Retinal pigment epithelial cell (primary cell): Measurements from ENCODE around the gene CLEC18A.

Experiments
- DNase-seq: peaks from one replicate; pipeline ENCODE4 v3.0.0-alpha.2; 2010; ENCODE audit warnings: low read depth
- H3K4me3 ChIP-seq: 2 replicates; pipeline ENCODE4 v1.5.1; 2011; ENCODE audit warnings: mild to moderate bottlenecking, low read length, control low read depth, moderate library complexity
- TF ChIP-seq, protein P1 (sequence below): conservative IDR thresholded peaks from 2 replicates; pipeline ENCODE4 v1.5.1; 2011; ENCODE audit warnings: low read depth, low read length, control low read depth, inconsistent platforms

Gene CLEC18A

DNA sequence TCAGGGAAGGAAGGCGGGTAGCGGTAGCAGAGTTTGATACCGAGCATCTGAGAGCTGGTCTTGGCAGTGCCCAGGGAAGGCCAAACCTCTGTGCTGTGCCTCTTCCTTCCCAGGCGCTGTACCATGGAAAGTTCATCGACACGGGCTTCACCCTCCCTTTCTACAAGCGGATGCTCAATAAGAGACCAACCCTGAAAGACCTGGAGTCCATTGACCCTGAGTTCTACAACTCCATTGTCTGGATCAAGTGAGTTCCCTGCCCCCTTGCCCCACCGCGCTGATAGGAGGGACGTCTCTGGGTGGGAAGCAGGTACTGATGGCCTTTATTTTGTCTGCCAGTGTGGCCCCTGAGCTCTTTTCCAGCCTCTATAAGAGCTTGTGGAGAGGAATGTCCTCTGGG lies 15.4 kb upstream of the CLEC18A start:
- H3K4me3 ChIP-seq = no peak overlapping the region
- no peak for DNase-seq
- TF ChIP-seq, protein P1, sequence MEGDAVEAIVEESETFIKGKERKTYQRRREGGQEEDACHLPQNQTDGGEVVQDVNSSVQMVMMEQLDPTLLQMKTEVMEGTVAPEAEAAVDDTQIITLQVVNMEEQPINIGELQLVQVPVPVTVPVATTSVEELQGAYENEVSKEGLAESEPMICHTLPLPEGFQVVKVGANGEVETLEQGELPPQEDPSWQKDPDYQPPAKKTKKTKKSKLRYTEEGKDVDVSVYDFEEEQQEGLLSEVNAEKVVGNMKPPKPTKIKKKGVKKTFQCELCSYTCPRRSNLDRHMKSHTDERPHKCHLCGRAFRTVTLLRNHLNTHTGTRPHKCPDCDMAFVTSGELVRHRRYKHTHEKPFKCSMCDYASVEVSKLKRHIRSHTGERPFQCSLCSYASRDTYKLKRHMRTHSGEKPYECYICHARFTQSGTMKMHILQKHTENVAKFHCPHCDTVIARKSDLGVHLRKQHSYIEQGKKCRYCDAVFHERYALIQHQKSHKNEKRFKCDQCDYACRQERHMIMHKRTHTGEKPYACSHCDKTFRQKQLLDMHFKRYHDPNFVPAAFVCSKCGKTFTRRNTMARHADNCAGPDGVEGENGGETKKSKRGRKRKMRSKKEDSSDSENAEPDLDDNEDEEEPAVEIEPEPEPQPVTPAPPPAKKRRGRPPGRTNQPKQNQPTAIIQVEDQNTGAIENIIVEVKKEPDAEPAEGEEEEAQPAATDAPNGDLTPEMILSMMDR = no peak

DNA sequence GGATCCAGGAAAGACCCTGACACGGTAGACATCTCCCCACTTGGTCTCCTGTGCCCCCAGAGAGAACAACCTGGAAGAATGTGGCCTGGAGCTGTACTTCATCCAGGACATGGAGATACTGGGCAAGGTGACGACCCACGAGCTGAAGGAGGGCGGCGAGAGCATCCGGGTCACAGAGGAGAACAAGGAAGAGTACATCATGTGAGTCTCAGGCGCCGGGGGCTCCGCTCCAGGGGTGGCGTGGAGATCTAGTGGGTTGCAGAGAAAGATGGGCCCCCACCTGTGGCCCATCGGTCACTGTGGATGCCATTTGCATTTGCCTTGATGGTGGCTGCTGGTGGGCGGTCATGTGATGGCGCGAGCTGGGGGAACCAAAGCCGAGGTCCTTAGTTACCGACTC lies 14.9 kb upstream of the CLEC18A start:
- no peak for DNase-seq
- TF ChIP-seq, protein P1 = no peak
- no peak overlapping the region for H3K4me3 ChIP-seq

DNA sequence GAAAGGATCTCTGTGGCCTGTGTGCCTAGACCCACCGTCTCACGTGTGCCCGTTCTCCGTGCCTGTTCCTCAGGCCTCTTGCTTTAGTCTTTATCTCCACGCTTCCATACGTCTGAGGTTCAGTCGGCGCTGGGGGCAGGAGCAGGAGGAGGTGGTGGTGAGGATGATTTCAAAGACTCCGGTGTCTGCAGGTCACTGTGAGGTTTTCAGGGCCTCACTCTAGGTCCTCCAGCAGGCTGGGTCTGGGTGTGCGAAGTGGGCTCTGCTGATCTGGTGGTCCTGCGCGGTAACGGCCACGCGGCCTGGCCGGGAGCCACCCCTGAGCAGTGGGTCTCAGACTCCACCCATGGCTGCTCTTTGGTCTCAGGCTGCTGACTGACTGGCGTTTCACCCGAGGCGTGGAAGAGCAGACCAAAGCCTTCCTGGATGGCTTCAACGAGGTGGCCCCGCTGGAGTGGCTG lies 14.4 kb upstream of the CLEC18A start:
- no peak overlapping the region for H3K4me3 ChIP-seq
- TF ChIP-seq, protein P1 = no peak
- no peak for DNase-seq

DNA sequence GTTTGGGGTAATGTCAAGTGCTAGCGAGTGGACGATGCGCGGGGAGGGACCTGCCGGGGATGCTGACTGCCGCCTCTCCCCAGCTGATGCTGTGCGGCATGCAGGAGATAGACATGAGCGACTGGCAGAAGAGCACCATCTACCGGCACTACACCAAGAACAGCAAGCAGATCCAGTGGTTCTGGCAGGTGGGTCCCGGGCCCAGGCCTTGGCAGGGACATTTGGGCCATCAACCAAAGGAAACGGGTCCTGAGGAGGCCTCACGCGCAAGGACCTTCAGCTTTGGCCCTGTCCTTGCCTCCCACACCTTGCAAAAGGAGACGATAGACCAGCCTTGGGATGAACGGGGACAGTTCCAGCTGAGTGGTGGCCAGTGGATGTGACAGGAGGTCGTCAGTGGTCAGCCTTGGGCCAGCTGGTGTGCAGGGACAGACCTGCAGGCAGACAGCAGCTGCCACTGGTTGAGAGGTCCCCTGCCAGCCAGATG lies 13.6 kb upstream of the CLEC18A start:
- TF ChIP-seq, protein P1 = peak; percentile 31
- no peak overlapping the region for H3K4me3 ChIP-seq
- no peak for DNase-seq

DNA sequence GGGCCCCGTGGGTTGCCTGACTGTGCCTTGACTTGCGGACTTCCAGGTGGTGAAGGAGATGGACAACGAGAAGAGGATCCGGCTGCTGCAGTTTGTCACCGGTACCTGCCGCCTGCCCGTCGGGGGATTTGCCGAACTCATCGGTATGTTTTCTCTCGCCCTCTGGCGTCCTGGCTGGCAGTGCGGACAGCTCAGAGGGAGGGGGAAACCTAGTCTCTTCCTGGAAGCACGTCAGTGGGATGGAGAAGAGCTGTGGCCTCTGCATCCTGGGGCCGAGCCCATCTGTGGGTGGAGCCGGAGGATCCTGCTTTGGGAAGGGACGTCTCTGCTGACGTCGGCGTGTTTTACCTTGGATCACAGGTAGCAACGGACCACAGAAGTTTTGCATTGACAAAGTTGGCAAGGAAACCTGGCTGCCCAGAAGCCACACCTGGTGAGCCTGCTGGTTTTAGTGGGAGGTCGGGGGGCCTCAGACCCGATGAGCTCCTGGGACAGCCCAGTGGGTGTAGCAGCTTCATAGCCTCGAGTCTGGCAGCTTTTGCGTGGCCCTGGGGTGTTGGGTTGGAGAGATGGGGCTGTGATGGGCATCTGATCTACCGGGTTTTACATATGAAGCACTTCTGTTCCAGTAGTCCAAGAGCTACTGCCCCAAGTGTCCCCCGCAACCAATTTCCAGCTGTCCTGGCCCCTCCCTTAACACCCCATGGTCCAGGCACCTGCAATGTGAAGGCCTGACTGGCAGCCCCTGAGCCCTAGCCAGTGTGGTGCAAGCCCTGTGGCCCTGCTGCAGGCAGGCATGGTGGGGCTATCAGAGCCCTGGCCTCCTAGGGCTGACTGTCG lies 11.9 kb upstream of the CLEC18A start:
- no peak overlapping the region for H3K4me3 ChIP-seq
- TF ChIP-seq, protein P1 = no peak
- DNase-seq = no peak

DNA sequence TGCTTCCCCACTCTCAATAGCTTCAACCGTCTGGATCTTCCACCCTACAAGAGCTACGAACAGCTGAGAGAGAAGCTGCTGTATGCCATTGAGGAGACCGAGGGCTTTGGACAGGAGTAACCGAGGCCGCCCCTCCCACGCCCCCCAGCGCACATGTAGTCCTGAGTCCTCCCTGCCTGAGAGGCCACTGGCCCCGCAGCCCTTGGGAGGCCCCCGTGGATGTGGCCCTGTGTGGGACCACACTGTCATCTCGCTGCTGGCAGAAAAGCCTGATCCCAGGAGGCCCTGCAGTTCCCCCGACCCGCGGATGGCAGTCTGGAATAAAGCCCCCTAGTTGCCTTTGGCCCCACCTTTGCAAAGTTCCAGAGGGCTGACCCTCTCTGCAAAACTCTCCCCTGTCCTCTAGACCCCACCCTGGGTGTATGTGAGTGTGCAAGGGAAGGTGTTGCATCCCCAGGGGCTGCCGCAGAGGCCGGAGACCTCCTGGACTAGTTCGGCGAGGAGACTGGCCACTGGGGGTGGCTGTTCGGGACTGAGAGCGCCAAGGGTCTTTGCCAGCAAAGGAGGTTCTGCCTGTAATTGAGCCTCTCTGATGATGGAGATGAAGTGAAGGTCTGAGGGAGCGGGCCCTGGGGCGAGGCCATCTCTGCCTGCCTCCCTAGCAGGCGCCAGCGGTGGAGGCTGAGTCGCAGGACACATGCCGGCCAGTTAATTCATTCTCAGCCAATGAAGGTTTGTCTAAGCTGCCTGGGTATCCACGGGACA lies 11.1 kb upstream of the CLEC18A start:
- no peak overlapping the region for H3K4me3 ChIP-seq
- TF ChIP-seq, protein P1 = no peak

More for the DNA sequence above, 11.1 kb upstream of the CLEC18A start:
- DNase-seq = no peak
